ENCODE results near the gene PRKD3. TPM values are rescaled to one million over a fixed set of nuclear protein-coding genes. Genes with fewer than 3 reads are reported as not detected.

PRKD3 gene
- total and polyA plus RNA-seq, 4 donors: 14.1 to 54.8 (median 29.0) TPM

DNA sequence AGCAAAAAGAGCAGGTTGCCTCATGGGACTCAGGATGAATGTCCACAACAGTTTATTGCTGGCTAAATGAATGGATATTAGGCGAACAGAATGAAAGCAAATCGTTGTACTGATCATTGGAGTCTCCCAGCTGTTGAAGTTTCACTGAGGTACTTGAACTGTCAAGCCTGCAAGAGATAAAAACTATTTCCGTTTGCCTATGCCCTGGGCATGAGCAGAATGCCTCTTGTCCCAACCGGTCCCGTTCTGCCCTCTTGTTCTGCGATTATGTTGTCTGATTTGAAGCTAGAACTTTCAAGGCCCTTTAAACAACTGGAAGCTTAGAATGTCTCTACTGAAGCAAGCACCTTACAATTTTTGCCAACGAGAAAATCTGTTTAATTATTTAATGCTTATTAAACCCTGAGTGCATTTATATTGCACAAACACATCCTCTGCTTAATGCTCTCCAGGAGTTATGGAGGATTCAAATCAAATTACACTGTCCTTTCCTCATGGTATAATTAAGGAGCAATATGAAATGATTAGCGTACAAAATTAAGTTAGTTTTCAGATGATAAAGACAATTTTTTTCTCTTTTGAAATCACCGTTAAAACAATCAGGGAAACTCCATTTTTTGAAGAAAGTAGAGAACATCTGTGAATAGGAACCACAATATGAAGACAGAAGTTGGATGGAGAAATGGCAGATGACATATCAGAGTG lies 37.5 kb upstream of the PRKD3 start:
- Histone ChIP-seq H3K9me3 (ENCODE audit: control insufficient read depth, low read length) (no peaks in the 10 kb centered on the region), H3K4me3 (ENCODE audit: low read length in 2 of 2) (no peak overlapping the region), H3K27me3 (ENCODE audit: control insufficient read depth in 1 of 2, insufficient read depth in 2 of 2, low read length in 1 of 2) (peaks cover 0 to 1% of the 10 kb centered on the region in 2 donors), H3K27ac (ENCODE audit: low read depth in 1 of 2, low read length in 2 of 2) (no peak overlapping the region), H3K36me3 (ENCODE audit: control insufficient read depth in 1 of 2, insufficient read depth in 2 of 2, low read length in 1 of 2) (no peaks in the 10 kb centered on the region), H3K4me1 (ENCODE audit: control insufficient read depth in 1 of 2, insufficient read depth in 2 of 2, low read length in 2 of 2) (no peaks in the 10 kb centered on the region)
- intact Hi-C loops (cut with DNase I): no loop called here
- ATAC-seq (ENCODE audit: low FRiP score) (no peak), DNase-seq (no peak)
- WGBS, 2 donors: 93 to 96% methylated on average over 9 of the region's 9 CpGs

DNA sequence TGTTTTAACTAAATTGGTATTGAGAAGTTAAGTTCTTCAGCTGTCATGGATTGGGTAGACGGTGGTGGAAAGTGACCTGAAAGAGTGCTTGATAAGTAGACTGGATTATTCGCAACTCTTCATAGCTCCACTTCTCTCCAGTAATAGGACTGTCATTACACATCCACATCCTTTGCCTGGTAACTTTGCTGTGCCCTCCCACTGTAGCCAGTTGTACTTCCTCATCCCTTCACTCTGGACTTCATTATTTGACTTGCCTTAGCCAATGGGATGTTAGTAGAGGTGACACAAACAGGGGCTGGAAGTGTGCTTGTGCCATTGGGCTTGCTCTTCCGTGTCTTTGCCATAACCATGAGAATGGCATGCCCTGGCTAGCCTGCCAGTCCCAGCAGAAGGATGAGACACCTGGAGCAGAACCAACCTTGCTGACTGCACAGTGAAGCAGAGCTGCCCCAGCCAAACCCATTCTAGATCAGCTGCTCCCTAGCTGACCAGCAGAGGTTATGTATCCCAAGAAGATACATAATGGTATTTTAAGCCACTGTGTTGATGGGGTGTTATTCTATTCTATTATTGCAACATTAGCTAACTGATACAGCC lies 36.7 kb upstream of the PRKD3 start:
- ATAC-seq (ENCODE audit: low FRiP score) (no peak), DNase-seq (no peak)
- H3K4me1 ChIP-seq (ENCODE audit: control insufficient read depth in 1 of 2, insufficient read depth in 2 of 2, low read length in 2 of 2): no peaks in the 10 kb centered on the region
- no peaks in the 10 kb centered on the region for H3K9me3 ChIP-seq (ENCODE audit: control insufficient read depth, low read length)
- H3K4me3 ChIP-seq (ENCODE audit: low read length in 2 of 2): no peak overlapping the region
- intact Hi-C loops (cut with DNase I): no loop called here
- no peak overlapping the region for H3K27ac ChIP-seq (ENCODE audit: low read depth in 1 of 2, low read length in 2 of 2)
- peaks cover 0 to 1% of the 10 kb centered on the region in 2 donors for H3K27me3 ChIP-seq (ENCODE audit: control insufficient read depth in 1 of 2, insufficient read depth in 2 of 2, low read length in 1 of 2)
- no peaks in the 10 kb centered on the region for H3K36me3 ChIP-seq (ENCODE audit: control insufficient read depth in 1 of 2, insufficient read depth in 2 of 2, low read length in 1 of 2)
- WGBS, 2 donors: 94 to 96% methylated on average over 3 of the region's 3 CpGs

DNA sequence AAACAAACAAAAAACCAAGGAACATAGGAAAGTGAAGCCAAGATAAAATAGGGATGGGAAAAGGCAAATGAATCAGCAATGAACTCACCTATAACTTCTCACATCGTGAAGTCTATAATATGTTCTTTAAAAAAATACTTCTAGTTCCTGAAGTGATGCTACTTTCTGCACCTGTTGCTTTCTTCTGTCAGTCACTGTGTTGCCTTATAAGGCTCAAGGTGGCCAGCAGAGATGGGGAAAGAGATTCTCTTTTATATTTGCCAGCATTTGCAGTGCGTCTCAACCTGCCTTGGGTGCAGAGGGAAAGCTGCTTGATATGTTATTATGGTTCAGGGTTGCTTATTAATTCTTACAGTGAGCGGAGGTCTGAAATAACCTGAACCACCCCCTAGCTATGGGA lies 33.8 kb upstream of the PRKD3 start:
- H3K9me3 ChIP-seq (ENCODE audit: control insufficient read depth, low read length): no peaks in the 10 kb centered on the region
- H3K27me3 ChIP-seq (ENCODE audit: control insufficient read depth in 1 of 2, insufficient read depth in 2 of 2, low read length in 1 of 2): peaks cover 0 to 1% of the 10 kb centered on the region in 2 donors
- WGBS, 2 donors: 97 to 99% methylated on average over 3 of the region's 3 CpGs
- no peak overlapping the region for H3K27ac ChIP-seq (ENCODE audit: low read depth in 1 of 2, low read length in 2 of 2)
- ATAC-seq (ENCODE audit: low FRiP score) (no peak), DNase-seq (no peak)
- H3K36me3 ChIP-seq (ENCODE audit: control insufficient read depth in 1 of 2, insufficient read depth in 2 of 2, low read length in 1 of 2): no peaks in the 10 kb centered on the region
- no peaks in the 10 kb centered on the region for H3K4me1 ChIP-seq (ENCODE audit: control insufficient read depth in 1 of 2, insufficient read depth in 2 of 2, low read length in 2 of 2)
- H3K4me3 ChIP-seq (ENCODE audit: low read length in 2 of 2): no peak overlapping the region
- intact Hi-C loops (cut with DNase I): no loop called here

DNA sequence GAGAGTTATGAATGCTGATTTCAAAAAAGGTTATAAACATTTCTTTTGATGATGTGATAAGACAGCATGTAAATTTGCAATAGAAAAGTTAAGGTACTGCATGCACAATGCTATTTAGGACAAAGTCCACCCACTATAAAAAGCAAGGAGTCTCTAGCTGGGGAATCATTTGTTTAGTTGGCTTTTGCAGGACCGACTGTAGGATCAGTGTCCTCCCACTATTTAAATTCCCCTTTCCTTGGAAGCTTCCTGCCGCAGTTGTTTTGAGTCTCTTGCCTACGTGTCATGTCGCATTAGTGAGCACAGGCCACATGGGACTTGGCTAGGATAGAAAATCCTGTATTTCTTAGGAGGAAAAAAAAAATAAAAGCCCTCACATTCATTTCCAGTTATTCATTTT lies 32.9 kb upstream of the PRKD3 start:
- intact Hi-C loops (cut with DNase I): no loop called here
- no peak overlapping the region for H3K4me3 ChIP-seq (ENCODE audit: low read length in 2 of 2)

DNA sequence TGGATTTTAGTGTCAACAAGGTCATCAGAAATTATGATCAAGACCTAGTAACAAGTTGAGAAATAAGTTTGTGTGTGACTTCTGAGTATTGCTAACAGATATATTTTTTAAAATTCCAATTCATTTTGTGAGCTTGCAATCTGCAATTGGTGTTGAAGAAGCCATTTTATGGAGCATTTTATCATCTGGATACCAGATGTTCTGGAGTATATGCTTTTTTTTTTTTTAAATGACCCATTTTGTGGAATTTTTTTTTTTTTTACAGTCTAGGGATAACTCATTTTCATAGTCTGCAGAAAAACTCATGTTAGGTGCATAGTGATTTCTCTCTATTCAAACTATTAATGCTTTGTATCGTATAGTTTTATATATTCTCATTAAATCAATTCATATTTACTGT lies 32.4 kb upstream of the PRKD3 start:
- intact Hi-C loops (cut with DNase I): no loop called here
- H3K36me3 ChIP-seq (ENCODE audit: control insufficient read depth in 1 of 2, insufficient read depth in 2 of 2, low read length in 1 of 2): no peaks in the 10 kb centered on the region
- ATAC-seq (ENCODE audit: low FRiP score) (no peak), DNase-seq (no peak)
- no peaks in the 10 kb centered on the region for H3K4me1 ChIP-seq (ENCODE audit: control insufficient read depth in 1 of 2, insufficient read depth in 2 of 2, low read length in 2 of 2)
- peaks cover 1% of the 10 kb centered on the region for H3K9me3 ChIP-seq (ENCODE audit: control insufficient read depth, low read length)
- no peak overlapping the region for H3K27ac ChIP-seq (ENCODE audit: low read depth in 1 of 2, low read length in 2 of 2)
- peaks cover 0 to 1% of the 10 kb centered on the region in 2 donors for H3K27me3 ChIP-seq (ENCODE audit: control insufficient read depth in 1 of 2, insufficient read depth in 2 of 2, low read length in 1 of 2)
- 97 to 100% methylated on average over 1 of the region's 1 CpG for WGBS, 2 donors
- no peak overlapping the region for H3K4me3 ChIP-seq (ENCODE audit: low read length in 2 of 2)

More for the DNA sequence above, 32.9 kb upstream of the PRKD3 start:
- Histone ChIP-seq H3K4me1 (ENCODE audit: control insufficient read depth in 1 of 2, insufficient read depth in 2 of 2, low read length in 2 of 2) (no peaks in the 10 kb centered on the region), H3K27me3 (ENCODE audit: control insufficient read depth in 1 of 2, insufficient read depth in 2 of 2, low read length in 1 of 2) (peaks cover 0 to 1% of the 10 kb centered on the region in 2 donors), H3K27ac (ENCODE audit: low read depth in 1 of 2, low read length in 2 of 2) (no peak overlapping the region), H3K9me3 (ENCODE audit: control insufficient read depth, low read length) (peaks cover 1% of the 10 kb centered on the region), H3K36me3 (ENCODE audit: control insufficient read depth in 1 of 2, insufficient read depth in 2 of 2, low read length in 1 of 2) (no peaks in the 10 kb centered on the region)
- ATAC-seq (ENCODE audit: low FRiP score) (no peak), DNase-seq (no peak)
- WGBS, 2 donors: 90 to 91% methylated on average over 4 of the region's 4 CpGs

DNA sequence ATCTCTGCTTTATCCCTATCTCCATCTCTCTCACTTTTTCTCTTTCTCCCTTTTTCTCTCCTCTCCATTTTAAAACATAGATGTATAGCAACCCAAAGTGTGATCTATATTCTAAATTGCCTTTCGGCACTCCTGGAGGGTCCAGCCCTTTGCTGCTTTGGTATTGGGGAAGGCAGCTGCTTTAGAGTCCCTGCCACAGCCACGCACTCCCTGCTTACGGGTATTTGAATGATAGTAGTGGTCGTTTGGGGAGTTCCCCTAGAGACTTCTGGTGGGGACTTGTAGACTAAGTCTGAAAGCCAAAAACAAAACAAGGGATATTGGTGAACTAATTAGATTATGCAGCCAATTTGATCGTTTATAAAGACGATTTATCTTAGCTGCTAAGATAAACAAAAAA lies 31.7 kb upstream of the PRKD3 start:
- intact Hi-C loops (cut with DNase I): no loop called here
- ATAC-seq (ENCODE audit: low FRiP score) (no peak), DNase-seq (no peak)
- Histone ChIP-seq H3K9me3 (ENCODE audit: control insufficient read depth, low read length) (peaks cover 1% of the 10 kb centered on the region), H3K27ac (ENCODE audit: low read depth in 1 of 2, low read length in 2 of 2) (no peak overlapping the region), H3K4me1 (ENCODE audit: control insufficient read depth in 1 of 2, insufficient read depth in 2 of 2, low read length in 2 of 2) (no peaks in the 10 kb centered on the region), H3K27me3 (ENCODE audit: control insufficient read depth in 1 of 2, insufficient read depth in 2 of 2, low read length in 1 of 2) (no peaks in the 10 kb centered on the region), H3K4me3 (ENCODE audit: low read length in 2 of 2) (no peak overlapping the region), H3K36me3 (ENCODE audit: control insufficient read depth in 1 of 2, insufficient read depth in 2 of 2, low read length in 1 of 2) (no peaks in the 10 kb centered on the region)
- WGBS, 2 donors: 83% methylated on average over 6 of the region's 6 CpGs

DNA sequence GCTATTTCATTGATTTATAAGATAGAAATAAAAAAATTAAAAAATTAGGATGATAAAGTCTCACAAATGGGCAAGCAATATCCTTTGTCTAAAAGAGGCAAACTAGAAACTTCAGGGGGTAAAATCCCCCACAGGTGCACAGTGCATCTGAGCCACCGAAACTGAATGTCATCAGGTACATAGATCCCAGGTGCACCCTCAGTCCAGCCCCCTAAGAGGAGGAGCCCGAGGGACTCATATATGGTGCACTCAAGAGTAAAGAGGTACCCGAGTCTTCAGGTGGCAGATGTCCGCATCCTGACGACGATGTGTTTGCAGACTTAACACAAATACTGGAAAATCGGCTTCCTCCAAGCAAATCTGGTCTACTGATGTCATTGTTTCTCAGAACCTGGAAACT lies 31.1 kb upstream of the PRKD3 start:
- WGBS, 2 donors: 94 to 97% methylated on average over 7 of the region's 7 CpGs
- H3K4me1 ChIP-seq (ENCODE audit: control insufficient read depth in 1 of 2, insufficient read depth in 2 of 2, low read length in 2 of 2): no peaks in the 10 kb centered on the region
- no peak for ATAC-seq (ENCODE audit: low FRiP score)

DNA sequence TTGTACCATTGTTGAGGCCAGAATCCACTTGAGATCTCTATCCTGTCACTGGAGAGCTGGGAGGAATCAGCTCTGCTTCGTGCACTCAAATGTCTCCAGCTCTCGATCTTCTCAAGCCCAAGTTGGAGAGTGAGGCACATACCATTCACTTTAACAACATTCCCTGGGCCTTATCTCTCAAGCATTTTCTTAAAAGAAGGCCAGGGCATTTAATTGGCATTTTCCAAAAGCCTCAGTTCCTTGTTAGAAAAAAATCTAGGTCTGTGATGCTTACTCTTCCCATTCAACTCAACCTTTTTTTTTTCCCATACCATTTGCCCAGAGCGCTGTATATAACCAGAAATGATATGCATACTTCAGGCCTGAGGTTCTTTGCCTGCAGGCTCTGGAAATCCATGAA lies 29.9 kb upstream of the PRKD3 start:
- Histone ChIP-seq H3K4me1 (ENCODE audit: control insufficient read depth in 1 of 2, insufficient read depth in 2 of 2, low read length in 2 of 2) (no peaks in the 10 kb centered on the region), H3K36me3 (ENCODE audit: control insufficient read depth in 1 of 2, insufficient read depth in 2 of 2, low read length in 1 of 2) (no peaks in the 10 kb centered on the region), H3K4me3 (ENCODE audit: low read length in 2 of 2) (no peak overlapping the region), H3K9me3 (ENCODE audit: control insufficient read depth, low read length) (peaks cover 1% of the 10 kb centered on the region), H3K27ac (ENCODE audit: low read depth in 1 of 2, low read length in 2 of 2) (no peak overlapping the region), H3K27me3 (ENCODE audit: control insufficient read depth in 1 of 2, insufficient read depth in 2 of 2, low read length in 1 of 2) (no peaks in the 10 kb centered on the region)
- intact Hi-C loops (cut with DNase I): no loop called here
- 45 to 57% methylated on average over 3 of the region's 3 CpGs for WGBS, 2 donors
- ATAC-seq (ENCODE audit: low FRiP score) (no peak), DNase-seq (no peak)

More for the DNA sequence above, 31.1 kb upstream of the PRKD3 start:
- intact Hi-C loops (cut with DNase I): no loop called here
- no peaks in the 10 kb centered on the region for H3K36me3 ChIP-seq (ENCODE audit: control insufficient read depth in 1 of 2, insufficient read depth in 2 of 2, low read length in 1 of 2)
- no peak for DNase-seq
- H3K27ac ChIP-seq (ENCODE audit: low read depth in 1 of 2, low read length in 2 of 2): no peak overlapping the region
- H3K9me3 ChIP-seq (ENCODE audit: control insufficient read depth, low read length): peaks cover 1% of the 10 kb centered on the region
- H3K4me3 ChIP-seq (ENCODE audit: low read length in 2 of 2): no peak overlapping the region
- H3K27me3 ChIP-seq (ENCODE audit: control insufficient read depth in 1 of 2, insufficient read depth in 2 of 2, low read length in 1 of 2): no peaks in the 10 kb centered on the region

DNA sequence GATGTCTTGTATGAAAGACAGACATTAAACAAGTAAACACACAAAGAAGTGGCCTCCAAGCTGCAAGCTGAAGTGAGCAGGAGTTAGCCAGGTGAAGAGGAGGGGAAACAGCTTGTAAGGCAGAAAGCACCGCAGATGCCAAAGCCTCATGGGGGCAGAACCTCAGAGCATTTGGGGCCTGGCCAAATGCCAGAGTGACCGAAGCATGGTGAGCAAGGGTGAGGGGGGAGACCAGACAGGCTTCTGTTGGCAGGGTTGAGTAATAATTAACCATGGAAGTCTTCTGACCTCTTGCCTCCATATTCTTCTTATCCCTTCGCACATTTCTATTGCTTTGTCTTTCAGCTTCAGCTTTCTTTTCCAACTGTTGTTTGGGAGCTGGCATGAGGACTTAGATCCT lies 25.4 kb upstream of the PRKD3 start:
- Histone ChIP-seq H3K4me1 (ENCODE audit: control insufficient read depth in 1 of 2, insufficient read depth in 2 of 2, low read length in 2 of 2) (no peaks in the 10 kb centered on the region), H3K27me3 (ENCODE audit: control insufficient read depth in 1 of 2, insufficient read depth in 2 of 2, low read length in 1 of 2) (no peaks in the 10 kb centered on the region), H3K4me3 (ENCODE audit: low read length in 2 of 2) (no peak overlapping the region), H3K36me3 (ENCODE audit: control insufficient read depth in 1 of 2, insufficient read depth in 2 of 2, low read length in 1 of 2) (no peaks in the 10 kb centered on the region), H3K27ac (ENCODE audit: low read depth in 1 of 2, low read length in 2 of 2) (no peak overlapping the region), H3K9me3 (ENCODE audit: control insufficient read depth, low read length) (peaks cover 1% of the 10 kb centered on the region)
- WGBS, 2 donors: 75 to 76% methylated on average over 3 of the region's 3 CpGs
- intact Hi-C loops (cut with DNase I): no loop called here
- DNase-seq (no peak), ATAC-seq (ENCODE audit: low FRiP score) (no peak)
